ENCODE results near the gene MAP1LC3B. TPM values are rescaled to one million over a fixed set of nuclear protein-coding genes. Genes with fewer than 3 reads are reported as not detected.

Gene MAP1LC3B
- polyA plus RNA-seq, 2 of the 4 experiments (the other 2 are of a cell fraction): 52.3 to 94.1 TPM

- no peak overlapping the region for H3K4me3 ChIP-seq
- FAIRE-seq: no peak
- no peak for ATAC-seq
- H3K4me1 ChIP-seq: no peaks in the 10 kb centered on the region
- CTCF ChIA-PET: interaction anchor here (1.4 to 2.1 kb wide), 2 partner anchors 12 to 290 kb away, joined by 3 to 7 read pairs; no protein-coding TSS in a partner anchor
- WGBS (ENCODE audit: missing lambda C conversion rate): 98% methylated on average over 11 of the region's 17 CpGs
- H3K4me2 ChIP-seq: no peak overlapping the region
- DNase-seq (ENCODE audit: low read depth in 1 of 2, low spot score in 1 of 2): no peak
- H3K9me3 ChIP-seq: no peaks in the 10 kb centered on the region
- H3K27ac ChIP-seq: no peak overlapping the region
- TF ChIP-seq PBX3 (IDR thresholded peaks at IDR 0.05) (no peak), GATA3 (IDR thresholded peaks at IDR 0.05; ENCODE audit: borderline replicate concordance) (no peak), RAD21 (conservative IDR thresholded peaks at IDR 0.05 in 1 of 2, IDR thresholded peaks at IDR 0.05 in 1 of 2) (no peak), HMGXB4 (CRISPR knock-in tag; IDR thresholded peaks at IDR 0.05; ENCODE audit: borderline replicate concordance) (no peak), ESRRA (IDR thresholded peaks at IDR 0.05; ENCODE audit: borderline replicate concordance, low read length) (no peak), MYC (IDR thresholded peaks at IDR 0.05; ENCODE audit: borderline replicate concordance, low read length) (no peak), SREBF2 (IDR thresholded peaks at IDR 0.05) (no peak), JUNB (IDR thresholded peaks at IDR 0.05) (no peak), NPAS2 (CRISPR knock-in tag; IDR thresholded peaks at IDR 0.05; ENCODE audit: borderline replicate concordance) (no peak), HOXB5 (CRISPR knock-in tag; IDR thresholded peaks at IDR 0.05) (no peak)
- TF ChIP-seq, protein P1, sequence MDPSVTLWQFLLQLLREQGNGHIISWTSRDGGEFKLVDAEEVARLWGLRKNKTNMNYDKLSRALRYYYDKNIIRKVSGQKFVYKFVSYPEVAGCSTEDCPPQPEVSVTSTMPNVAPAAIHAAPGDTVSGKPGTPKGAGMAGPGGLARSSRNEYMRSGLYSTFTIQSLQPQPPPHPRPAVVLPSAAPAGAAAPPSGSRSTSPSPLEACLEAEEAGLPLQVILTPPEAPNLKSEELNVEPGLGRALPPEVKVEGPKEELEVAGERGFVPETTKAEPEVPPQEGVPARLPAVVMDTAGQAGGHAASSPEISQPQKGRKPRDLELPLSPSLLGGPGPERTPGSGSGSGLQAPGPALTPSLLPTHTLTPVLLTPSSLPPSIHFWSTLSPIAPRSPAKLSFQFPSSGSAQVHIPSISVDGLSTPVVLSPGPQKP (IDR thresholded peaks at IDR 0.05; ENCODE audit: low read depth, low read length): no peak
- POLR2A ChIA-PET: no interaction called here
Observed at GRCh38 chr16:87344931-87345631, 47.1 kb upstream of the MAP1LC3B start.

- no peak for FAIRE-seq
- TF ChIP-seq TFCP2L1 (CRISPR knock-in tag; IDR thresholded peaks at IDR 0.05) (no peak), MAX (IDR thresholded peaks at IDR 0.05) (no peak), ZSCAN20 (CRISPR knock-in tag; IDR thresholded peaks at IDR 0.05) (no peak), CHD4 (IDR thresholded peaks at IDR 0.05; ENCODE audit: borderline replicate concordance) (no peak), PHF8 (IDR thresholded peaks at IDR 0.05; ENCODE audit: borderline replicate concordance, low read depth) (no peak), POLR2AphosphoS2 (conservative IDR thresholded peaks at IDR 0.05; ENCODE audit: low read length) (no peak), FOSL2 (IDR thresholded peaks at IDR 0.05) (no peak), FOSL2 (CRISPR knock-in tag; IDR thresholded peaks at IDR 0.05) (no peak), SMC3 (IDR thresholded peaks at IDR 0.05) (no peak), NR3C1 (IDR thresholded peaks at IDR 0.05) (no peak), FOSB (CRISPR knock-in tag; IDR thresholded peaks at IDR 0.05) (no peak), BCL3 (IDR thresholded peaks at IDR 0.05) (no peak), POLR2A (IDR thresholded peaks at IDR 0.05; ENCODE audit: low read length) (no peak)
- TF ChIP-seq, protein P2, sequence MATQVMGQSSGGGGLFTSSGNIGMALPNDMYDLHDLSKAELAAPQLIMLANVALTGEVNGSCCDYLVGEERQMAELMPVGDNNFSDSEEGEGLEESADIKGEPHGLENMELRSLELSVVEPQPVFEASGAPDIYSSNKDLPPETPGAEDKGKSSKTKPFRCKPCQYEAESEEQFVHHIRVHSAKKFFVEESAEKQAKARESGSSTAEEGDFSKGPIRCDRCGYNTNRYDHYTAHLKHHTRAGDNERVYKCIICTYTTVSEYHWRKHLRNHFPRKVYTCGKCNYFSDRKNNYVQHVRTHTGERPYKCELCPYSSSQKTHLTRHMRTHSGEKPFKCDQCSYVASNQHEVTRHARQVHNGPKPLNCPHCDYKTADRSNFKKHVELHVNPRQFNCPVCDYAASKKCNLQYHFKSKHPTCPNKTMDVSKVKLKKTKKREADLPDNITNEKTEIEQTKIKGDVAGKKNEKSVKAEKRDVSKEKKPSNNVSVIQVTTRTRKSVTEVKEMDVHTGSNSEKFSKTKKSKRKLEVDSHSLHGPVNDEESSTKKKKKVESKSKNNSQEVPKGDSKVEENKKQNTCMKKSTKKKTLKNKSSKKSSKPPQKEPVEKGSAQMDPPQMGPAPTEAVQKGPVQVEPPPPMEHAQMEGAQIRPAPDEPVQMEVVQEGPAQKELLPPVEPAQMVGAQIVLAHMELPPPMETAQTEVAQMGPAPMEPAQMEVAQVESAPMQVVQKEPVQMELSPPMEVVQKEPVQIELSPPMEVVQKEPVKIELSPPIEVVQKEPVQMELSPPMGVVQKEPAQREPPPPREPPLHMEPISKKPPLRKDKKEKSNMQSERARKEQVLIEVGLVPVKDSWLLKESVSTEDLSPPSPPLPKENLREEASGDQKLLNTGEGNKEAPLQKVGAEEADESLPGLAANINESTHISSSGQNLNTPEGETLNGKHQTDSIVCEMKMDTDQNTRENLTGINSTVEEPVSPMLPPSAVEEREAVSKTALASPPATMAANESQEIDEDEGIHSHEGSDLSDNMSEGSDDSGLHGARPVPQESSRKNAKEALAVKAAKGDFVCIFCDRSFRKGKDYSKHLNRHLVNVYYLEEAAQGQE (IDR thresholded peaks at IDR 0.05): no peak
- TF ChIP-seq, protein P3, sequence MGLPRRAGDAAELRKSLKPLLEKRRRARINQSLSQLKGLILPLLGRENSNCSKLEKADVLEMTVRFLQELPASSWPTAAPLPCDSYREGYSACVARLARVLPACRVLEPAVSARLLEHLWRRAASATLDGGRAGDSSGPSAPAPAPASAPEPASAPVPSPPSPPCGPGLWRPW (IDR thresholded peaks at IDR 0.05): no peak
- TF ChIP-seq, protein P1 (IDR thresholded peaks at IDR 0.05; ENCODE audit: low read depth, low read length): no peak
- H3K27ac ChIP-seq: no peak overlapping the region
- H3K4me3 ChIP-seq: no peak overlapping the region
- CTCF ChIA-PET: no interaction called here
- H3K9me3 ChIP-seq: no peaks in the 10 kb centered on the region
- DNase-seq (ENCODE audit: low read depth in 1 of 2, low spot score in 1 of 2): no peak
- H3K4me1 ChIP-seq: no peaks in the 10 kb centered on the region
- no peak for ATAC-seq
- no peak overlapping the region for H3K4me2 ChIP-seq
- WGBS (ENCODE audit: missing lambda C conversion rate): 92% methylated on average over 25 of the region's 28 CpGs
- POLR2A ChIA-PET: no interaction called here
Observed at GRCh38 chr16:87345726-87346424, 46.3 kb upstream of the MAP1LC3B start.

All from A549 (cell line).